ENCODE data around the gene OVAAL.
A peak's percentile ranks its signal among the peaks of the same experiment; 100 is the strongest.

The OVAAL gene

DNA sequence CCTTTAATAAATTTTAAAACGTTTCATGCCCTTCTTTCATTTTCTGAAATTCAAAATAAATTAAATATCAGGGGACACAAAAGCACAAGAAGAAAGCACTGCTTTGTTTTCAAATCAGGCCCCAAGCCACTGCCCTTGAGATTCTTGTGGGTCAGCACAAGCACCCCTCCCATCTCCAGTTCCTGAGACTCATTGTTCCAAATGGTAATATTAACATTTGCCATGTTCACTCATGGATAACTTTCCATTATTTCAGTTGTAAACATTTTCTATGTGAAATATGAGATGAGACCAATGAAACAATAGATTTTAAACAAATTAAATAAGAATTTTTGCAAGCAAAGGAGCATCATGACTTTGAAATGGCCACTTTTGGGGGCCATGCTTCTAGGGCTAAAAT, 7.7 kb downstream of the OVAAL start:
- Histone ChIP-seq H3K4ac (ENCODE audit: low read depth, low read length) (no peak overlapping the region), H3K79me2 (ENCODE audit: control insufficient read depth, insufficient read depth, low read length) (no peaks in the 10 kb centered on the region), H3K23ac (ENCODE audit: low read length) (no peak overlapping the region), H2AK5ac (ENCODE audit: low read length) (no peak overlapping the region), H4K8ac (ENCODE audit: low read depth, low read length) (no peak overlapping the region), H3K36me3 (ENCODE audit: control insufficient read depth, insufficient read depth, low read length) (no peaks in the 10 kb centered on the region), H3K4me2 (ENCODE audit: low read length) (no peak overlapping the region), H2BK15ac (replicated peaks; ENCODE audit: low read depth) (no peak overlapping the region), H3K18ac (ENCODE audit: low read length) (no peak overlapping the region), H3K9ac (ENCODE audit: low read length) (no peak overlapping the region), H2BK5ac (ENCODE audit: low read length) (no peak overlapping the region), H3K56ac (ENCODE audit: low read length) (no peak overlapping the region), H3K4me3 (ENCODE audit: low read length) (no peak overlapping the region), H2BK120ac (ENCODE audit: low read depth, low read length) (no peak overlapping the region), H3K27ac (ENCODE audit: low read depth, low read length) (no peak overlapping the region), H3K27me3 (ENCODE audit: insufficient read depth, low read length, poor library complexity) (no peaks in the 10 kb centered on the region), H3K79me1 (ENCODE audit: low read length) (no peaks in the 10 kb centered on the region), H4K5ac (ENCODE audit: low read length) (no peak overlapping the region), H3K4me1 (ENCODE audit: control insufficient read depth, low read depth, low read length) (no peaks in the 10 kb centered on the region)
- no CpG with 5 or more reads among the region's 1 CpG for WGBS (ENCODE audit: extremely low coverage, insufficient coverage, low lambda C conversion rate)
- no peak for DNase-seq

DNA sequence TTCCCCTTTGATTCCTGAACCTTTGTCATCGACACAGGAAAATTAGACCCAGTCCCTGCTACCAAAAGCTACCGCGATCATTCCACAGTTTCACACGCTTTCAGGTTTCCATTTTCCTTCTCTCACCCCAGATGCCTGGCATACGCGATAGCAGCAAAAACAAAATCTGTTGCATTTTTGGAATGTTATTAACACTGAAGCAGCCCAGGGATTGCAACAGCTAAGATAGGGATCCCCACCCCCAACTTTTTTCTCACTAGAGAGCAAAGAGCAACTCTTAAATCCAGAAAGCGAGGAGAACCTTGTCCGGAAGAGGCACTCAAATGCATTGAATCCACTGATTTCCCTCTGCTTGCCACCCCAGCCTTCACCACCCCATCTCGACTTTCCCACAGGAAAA, 8.9 kb downstream of the OVAAL start:
- Histone ChIP-seq H2BK15ac (replicated peaks; ENCODE audit: low read depth) (no peak overlapping the region), H3K27ac (ENCODE audit: low read depth, low read length) (no peak overlapping the region), H2BK120ac (ENCODE audit: low read depth, low read length) (no peak overlapping the region), H3K18ac (ENCODE audit: low read length) (no peak overlapping the region), H2BK5ac (ENCODE audit: low read length) (no peak overlapping the region), H4K5ac (ENCODE audit: low read length) (no peak overlapping the region), H3K79me2 (ENCODE audit: control insufficient read depth, insufficient read depth, low read length) (no peaks in the 10 kb centered on the region), H3K79me1 (ENCODE audit: low read length) (no peaks in the 10 kb centered on the region), H3K4me1 (ENCODE audit: control insufficient read depth, low read depth, low read length) (no peaks in the 10 kb centered on the region), H3K36me3 (ENCODE audit: control insufficient read depth, insufficient read depth, low read length) (no peaks in the 10 kb centered on the region), H3K9ac (ENCODE audit: low read length) (no peak overlapping the region), H2AK5ac (ENCODE audit: low read length) (no peak overlapping the region), H3K4me2 (ENCODE audit: low read length) (no peak overlapping the region), H3K56ac (ENCODE audit: low read length) (no peak overlapping the region), H3K4ac (ENCODE audit: low read depth, low read length) (no peak overlapping the region), H3K23ac (ENCODE audit: low read length) (no peak overlapping the region), H3K27me3 (ENCODE audit: insufficient read depth, low read length, poor library complexity) (no peaks in the 10 kb centered on the region), H3K4me3 (ENCODE audit: low read length) (no peak overlapping the region), H4K8ac (ENCODE audit: low read depth, low read length) (peak overlapping the region; percentile 13)
- no CpG with 5 or more reads among the region's 9 CpGs for WGBS (ENCODE audit: extremely low coverage, insufficient coverage, low lambda C conversion rate)
- DNase-seq, result no peak

DNA sequence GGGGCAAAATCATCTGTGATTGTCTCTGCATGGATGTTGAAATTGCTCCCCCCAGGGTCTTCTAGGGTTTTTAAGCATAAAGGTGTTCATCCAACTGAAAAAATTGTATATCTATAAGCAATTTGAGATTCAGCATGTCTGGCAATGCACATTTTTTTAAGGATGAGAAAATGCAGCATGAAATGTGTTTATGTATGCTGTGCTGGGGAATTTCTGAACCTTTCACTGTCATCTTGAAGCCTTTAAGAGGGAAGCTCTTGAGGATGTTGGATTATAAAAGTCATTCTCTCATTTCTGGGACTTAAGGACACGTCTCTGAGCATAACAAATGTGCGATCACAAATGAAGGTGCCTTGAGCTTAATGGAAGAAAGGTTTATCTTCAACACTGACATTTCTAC, 9.4 kb downstream of the OVAAL start:
- WGBS (ENCODE audit: extremely low coverage, insufficient coverage, low lambda C conversion rate), result no CpG with 5 or more reads among the region's 2 CpGs
- H3K56ac ChIP-seq (ENCODE audit: low read length), result no peak overlapping the region

DNA sequence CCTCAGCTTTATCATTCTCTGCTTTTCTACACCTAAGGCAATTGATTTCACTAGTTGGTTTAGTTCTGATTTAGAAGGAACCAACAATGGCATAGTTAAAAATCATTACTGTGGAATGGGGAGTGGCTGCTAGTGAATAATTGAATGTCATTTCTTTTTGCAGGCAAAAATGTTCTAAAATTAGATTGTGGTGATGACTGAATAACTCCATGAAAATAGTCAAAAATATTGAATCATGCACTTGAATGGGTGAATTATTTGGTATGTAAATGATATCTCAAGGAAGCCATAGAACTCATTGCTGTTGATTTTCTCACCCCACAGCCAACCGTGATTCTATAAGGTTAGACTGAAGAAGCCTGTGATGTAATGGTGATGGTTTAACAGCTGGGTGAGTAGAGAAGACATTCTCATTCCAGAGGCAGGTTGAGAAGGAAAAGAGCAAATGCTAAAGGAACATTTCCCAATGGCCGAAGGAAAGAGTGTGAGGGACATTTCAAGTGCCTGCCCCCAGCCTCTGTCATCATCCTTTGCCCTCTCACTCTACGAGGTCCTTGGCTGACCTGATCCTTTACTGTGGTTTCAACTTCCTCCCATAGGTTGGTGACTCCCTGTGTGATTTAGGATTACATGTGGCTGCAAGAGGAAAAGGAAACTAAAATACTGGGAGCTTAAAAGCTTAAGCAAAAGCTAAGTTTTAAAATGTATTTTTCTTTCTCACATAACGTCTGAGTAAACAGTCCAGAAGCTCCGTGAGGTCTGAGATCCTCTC, 12.5 kb downstream of the OVAAL start:
- Histone ChIP-seq H3K23ac (ENCODE audit: low read length) (no peak overlapping the region), H3K4me3 (ENCODE audit: low read length) (no peak overlapping the region), H3K79me2 (ENCODE audit: control insufficient read depth, insufficient read depth, low read length) (no peaks in the 10 kb centered on the region), H3K79me1 (ENCODE audit: low read length) (no peaks in the 10 kb centered on the region), H3K27me3 (ENCODE audit: insufficient read depth, low read length, poor library complexity) (no peaks in the 10 kb centered on the region), H2BK15ac (replicated peaks; ENCODE audit: low read depth) (no peak overlapping the region), H4K8ac (ENCODE audit: low read depth, low read length) (no peak overlapping the region), H2AK5ac (ENCODE audit: low read length) (no peak overlapping the region), H3K36me3 (ENCODE audit: control insufficient read depth, insufficient read depth, low read length) (no peaks in the 10 kb centered on the region), H3K4me1 (ENCODE audit: control insufficient read depth, low read depth, low read length) (no peaks in the 10 kb centered on the region), H4K5ac (ENCODE audit: low read length) (no peak overlapping the region), H3K4ac (ENCODE audit: low read depth, low read length) (no peak overlapping the region), H2BK120ac (ENCODE audit: low read depth, low read length) (no peak overlapping the region), H2BK5ac (ENCODE audit: low read length) (no peak overlapping the region), H3K4me2 (ENCODE audit: low read length) (no peak overlapping the region), H3K56ac (ENCODE audit: low read length) (no peak overlapping the region), H3K27ac (ENCODE audit: low read depth, low read length) (no peak overlapping the region), H3K9ac (ENCODE audit: low read length) (no peak overlapping the region), H3K18ac (ENCODE audit: low read length) (no peak overlapping the region)
- WGBS (ENCODE audit: extremely low coverage, insufficient coverage, low lambda C conversion rate), result no CpG with 5 or more reads among the region's 5 CpGs
- DNase-seq, result no peak

More for the DNA sequence above, 9.4 kb downstream of the OVAAL start:
- Histone ChIP-seq H3K4me1 (ENCODE audit: control insufficient read depth, low read depth, low read length) (no peaks in the 10 kb centered on the region), H3K23ac (ENCODE audit: low read length) (no peak overlapping the region), H3K79me1 (ENCODE audit: low read length) (no peaks in the 10 kb centered on the region), H3K4me3 (ENCODE audit: low read length) (no peak overlapping the region), H4K5ac (ENCODE audit: low read length) (no peak overlapping the region), H2BK120ac (ENCODE audit: low read depth, low read length) (no peak overlapping the region), H2BK15ac (replicated peaks; ENCODE audit: low read depth) (no peak overlapping the region), H2BK5ac (ENCODE audit: low read length) (no peak overlapping the region), H3K4me2 (ENCODE audit: low read length) (no peak overlapping the region), H3K79me2 (ENCODE audit: control insufficient read depth, insufficient read depth, low read length) (no peaks in the 10 kb centered on the region), H3K18ac (ENCODE audit: low read length) (no peak overlapping the region), H2AK5ac (ENCODE audit: low read length) (no peak overlapping the region), H3K4ac (ENCODE audit: low read depth, low read length) (no peak overlapping the region), H3K27ac (ENCODE audit: low read depth, low read length) (no peak overlapping the region), H3K27me3 (ENCODE audit: insufficient read depth, low read length, poor library complexity) (no peaks in the 10 kb centered on the region), H3K9ac (ENCODE audit: low read length) (no peak overlapping the region), H4K8ac (ENCODE audit: low read depth, low read length) (no peak overlapping the region), H3K36me3 (ENCODE audit: control insufficient read depth, insufficient read depth, low read length) (no peaks in the 10 kb centered on the region)
- DNase-seq, result no peak

DNA sequence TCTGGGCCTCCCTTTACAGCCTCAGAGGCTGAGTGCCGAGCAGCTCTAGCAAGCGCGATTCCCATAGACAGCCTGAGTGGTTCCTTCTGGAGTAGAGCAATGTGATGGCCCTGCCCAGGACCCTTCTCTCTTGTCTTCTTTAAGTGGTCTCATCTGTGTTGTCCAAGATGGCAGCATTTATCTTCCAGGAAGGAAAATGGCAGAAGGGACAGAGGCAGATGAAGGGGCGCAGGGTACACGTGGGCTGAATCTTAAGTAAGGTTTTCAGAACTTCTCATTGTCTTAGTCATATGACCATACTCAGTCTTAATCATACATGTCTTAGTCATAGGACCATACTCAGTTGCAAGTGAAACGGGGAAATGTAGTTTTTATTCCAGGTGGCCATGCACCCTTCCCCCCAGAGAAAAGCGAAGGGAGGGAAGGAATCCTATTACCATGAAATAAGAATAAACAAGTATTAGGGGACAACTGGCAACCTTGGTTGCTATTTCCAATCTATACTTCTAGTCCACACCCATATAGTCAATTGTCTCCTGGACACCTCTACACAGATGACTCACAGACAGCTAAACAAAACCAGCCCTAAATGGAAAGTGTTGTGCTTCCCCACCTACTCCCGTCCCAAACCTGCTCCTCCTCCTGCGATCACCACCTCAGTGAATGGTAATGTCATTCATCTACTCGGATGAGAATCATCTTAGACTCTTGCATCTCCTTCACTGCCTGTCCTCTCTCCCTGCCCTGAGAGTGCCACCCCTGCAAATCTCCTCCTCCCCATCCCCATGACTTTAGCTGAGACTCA, 13.3 kb downstream of the OVAAL start:
- Histone ChIP-seq H2BK120ac (ENCODE audit: low read depth, low read length) (no peak overlapping the region), H3K36me3 (ENCODE audit: control insufficient read depth, insufficient read depth, low read length) (no peaks in the 10 kb centered on the region), H4K5ac (ENCODE audit: low read length) (no peak overlapping the region), H3K23ac (ENCODE audit: low read length) (no peak overlapping the region), H3K4me2 (ENCODE audit: low read length) (no peak overlapping the region), H3K79me2 (ENCODE audit: control insufficient read depth, insufficient read depth, low read length) (no peaks in the 10 kb centered on the region), H3K79me1 (ENCODE audit: low read length) (no peaks in the 10 kb centered on the region), H3K27ac (ENCODE audit: low read depth, low read length) (no peak overlapping the region), H3K4ac (ENCODE audit: low read depth, low read length) (no peak overlapping the region), H4K8ac (ENCODE audit: low read depth, low read length) (no peak overlapping the region), H3K18ac (ENCODE audit: low read length) (no peak overlapping the region), H2BK15ac (replicated peaks; ENCODE audit: low read depth) (no peak overlapping the region), H3K56ac (ENCODE audit: low read length) (no peak overlapping the region), H3K4me3 (ENCODE audit: low read length) (no peak overlapping the region), H3K27me3 (ENCODE audit: insufficient read depth, low read length, poor library complexity) (no peaks in the 10 kb centered on the region), H2AK5ac (ENCODE audit: low read length) (no peak overlapping the region), H2BK5ac (ENCODE audit: low read length) (no peak overlapping the region), H3K9ac (ENCODE audit: low read length) (no peak overlapping the region), H3K4me1 (ENCODE audit: control insufficient read depth, low read depth, low read length) (no peaks in the 10 kb centered on the region)
- WGBS (ENCODE audit: extremely low coverage, insufficient coverage, low lambda C conversion rate), result no CpG with 5 or more reads among the region's 10 CpGs
- no peak for DNase-seq

Data from mesendoderm (in vitro differentiated cells).